T-helper 1 cell treated with Interleukin-12 subunit alpha and Interleukin-12 subunit beta and Interleukin-4 antibody, amounts not matched to agents 30 μg/mL and 1 μg/mL, for 36 hours (primary cell): ENCODE measurements around the gene LAX1.
"Not testable (repeated sequence)": the region's sequence is repeated elsewhere in the genome, so short reads cannot be mapped to it uniquely, and the experiment has no call there.

ENCODE experiments used
- H3K27ac Mint-ChIP-seq: one replicate; pipeline ENCODE4 v1.8.0; 2021; ENCODE audit warnings: mild to moderate bottlenecking, mixed read lengths
- H3K27me3 Mint-ChIP-seq: one replicate; pipeline ENCODE4 v1.8.0; 2021; ENCODE audit warnings: low read depth, mixed read lengths
- H3K36me3 Mint-ChIP-seq: one replicate; pipeline ENCODE4 v1.8.0; 2021; ENCODE audit warnings: low read depth, mixed read lengths
- H3K4me1 Mint-ChIP-seq: one replicate; pipeline ENCODE4 v1.8.0; 2021; ENCODE audit warnings: low read depth, mixed read lengths
- H3K4me3 Mint-ChIP-seq: one replicate; pipeline ENCODE4 v1.8.0; 2021; ENCODE audit warnings: mild to moderate bottlenecking, moderate library complexity, mixed read lengths
- H3K9me3 Mint-ChIP-seq: one replicate; pipeline ENCODE4 v1.8.0; 2021; ENCODE audit warnings: mixed read lengths

Gene LAX1

GRCh38 chr1:203765029-203765837 lies at the start of gene LAX1:
Gene LAX1 (plus strand): TSS chr1:203765183. CDS start chr1:203765566, 383 bp downstream.
- Mint-ChIP-seq H3K36me3 (peaks cover 12% of the 10 kb centered on the region), H3K9me3 (no peaks in the 10 kb centered on the region), H3K27me3 (no peaks in the 10 kb centered on the region), H3K27ac (peak within 1 kb of the TSS; percentile 98), H3K4me3 (peak within 1 kb of the TSS; percentile 92), H3K4me1 (peaks cover 26% of the 10 kb centered on the region)

GRCh38 chr1:203717120-203717519 lies 47.9 kb upstream of the LAX1 start:
- no peaks in the 10 kb centered on the region for H3K9me3 Mint-ChIP-seq
- no peaks in the 10 kb centered on the region for H3K4me1 Mint-ChIP-seq
- H3K36me3 Mint-ChIP-seq, result peaks cover 31% of the 10 kb centered on the region
- no peaks in the 10 kb centered on the region for H3K27me3 Mint-ChIP-seq
- H3K27ac Mint-ChIP-seq, result no peak overlapping the region
- H3K4me3 Mint-ChIP-seq, result no peak overlapping the region

- Mint-ChIP-seq H3K27ac (no peak overlapping the region), H3K27me3 (no peaks in the 10 kb centered on the region)
Observed at GRCh38 chr1:203720242-203720641, 44.7 kb upstream of the LAX1 start.

GRCh38 chr1:203722909-203723308 lies 42.1 kb upstream of the LAX1 start:
- Mint-ChIP-seq H3K36me3 (peaks cover 51% of the 10 kb centered on the region), H3K4me1 (no peaks in the 10 kb centered on the region), H3K27me3 (no peaks in the 10 kb centered on the region), H3K4me3 (no peak overlapping the region), H3K9me3 (no peaks in the 10 kb centered on the region), H3K27ac (no peak overlapping the region)

More at GRCh38 chr1:203720242-203720641, 44.7 kb upstream of the LAX1 start:
- H3K9me3 Mint-ChIP-seq, result no peaks in the 10 kb centered on the region
- no peak overlapping the region for H3K4me3 Mint-ChIP-seq
- peaks cover 35% of the 10 kb centered on the region for H3K36me3 Mint-ChIP-seq
- H3K4me1 Mint-ChIP-seq, result no peaks in the 10 kb centered on the region

- H3K27ac Mint-ChIP-seq, result peak overlapping the region; percentile 4
- H3K4me1 Mint-ChIP-seq, result no peaks in the 10 kb centered on the region
- no peak overlapping the region for H3K4me3 Mint-ChIP-seq
- H3K27me3 Mint-ChIP-seq, result no peaks in the 10 kb centered on the region
- no peaks in the 10 kb centered on the region for H3K9me3 Mint-ChIP-seq
- H3K36me3 Mint-ChIP-seq, result peaks cover 57% of the 10 kb centered on the region
Observed at GRCh38 chr1:203726417-203726867, 38.5 kb upstream of the LAX1 start.

GRCh38 chr1:203733009-203733863 lies 31.7 kb upstream of the LAX1 start:
- H3K27me3 Mint-ChIP-seq, result no peaks in the 10 kb centered on the region
- H3K27ac Mint-ChIP-seq, result no peak overlapping the region
- peaks cover 50% of the 10 kb centered on the region for H3K36me3 Mint-ChIP-seq
- peaks cover 2% of the 10 kb centered on the region for H3K4me1 Mint-ChIP-seq
- H3K9me3 Mint-ChIP-seq, result no peaks in the 10 kb centered on the region
- H3K4me3 Mint-ChIP-seq, result no peak overlapping the region

GRCh38 chr1:203742436-203742835 lies 22.5 kb upstream of the LAX1 start:
- Mint-ChIP-seq H3K27ac (no peak overlapping the region), H3K36me3 (peaks cover 60% of the 10 kb centered on the region), H3K4me3 (no peak overlapping the region), H3K9me3 (no peaks in the 10 kb centered on the region), H3K27me3 (no peaks in the 10 kb centered on the region), H3K4me1 (peaks cover 19% of the 10 kb centered on the region)

GRCh38 chr1:203743091-203743571 lies 21.9 kb upstream of the LAX1 start:
- Mint-ChIP-seq H3K36me3 (peaks cover 55% of the 10 kb centered on the region), H3K27ac (peak overlapping the region; percentile 87), H3K4me1 (peaks cover 19% of the 10 kb centered on the region), H3K4me3 (no peak overlapping the region), H3K9me3 (no peaks in the 10 kb centered on the region), H3K27me3 (no peaks in the 10 kb centered on the region)

GRCh38 chr1:203744075-203744972 lies 20.7 kb upstream of the LAX1 start:
- Mint-ChIP-seq H3K4me1 (peaks cover 19% of the 10 kb centered on the region), H3K4me3 (peak overlapping the region; percentile 67), H3K9me3 (no peaks in the 10 kb centered on the region), H3K36me3 (peaks cover 47% of the 10 kb centered on the region), H3K27ac (peak overlapping the region; percentile 87), H3K27me3 (no peaks in the 10 kb centered on the region)

- Mint-ChIP-seq H3K4me1 (peaks cover 19% of the 10 kb centered on the region), H3K36me3 (peaks cover 28% of the 10 kb centered on the region), H3K27ac (no peak overlapping the region), H3K9me3 (no peaks in the 10 kb centered on the region), H3K27me3 (no peaks in the 10 kb centered on the region), H3K4me3 (no peak overlapping the region)
Observed at GRCh38 chr1:203746281-203746680, 18.7 kb upstream of the LAX1 start.

GRCh38 chr1:203751051-203751450 lies 13.9 kb upstream of the LAX1 start:
- no peak overlapping the region for H3K4me3 Mint-ChIP-seq
- H3K36me3 Mint-ChIP-seq, result peaks cover 6% of the 10 kb centered on the region
- H3K9me3 Mint-ChIP-seq, result no peaks in the 10 kb centered on the region
- peaks cover 13% of the 10 kb centered on the region for H3K4me1 Mint-ChIP-seq
- no peak overlapping the region for H3K27ac Mint-ChIP-seq
- no peaks in the 10 kb centered on the region for H3K27me3 Mint-ChIP-seq

GRCh38 chr1:203751618-203752361 lies 13.2 kb upstream of the LAX1 start:
- not testable (repeated sequence) for H3K27ac Mint-ChIP-seq, H3K27me3 Mint-ChIP-seq, H3K36me3 Mint-ChIP-seq, H3K4me3 Mint-ChIP-seq, H3K9me3 Mint-ChIP-seq
- H3K4me1 Mint-ChIP-seq, result peaks cover 13% of the 10 kb centered on the region

- no peak overlapping the region for H3K4me3 Mint-ChIP-seq
- H3K36me3 Mint-ChIP-seq, result no peaks in the 10 kb centered on the region
- no peaks in the 10 kb centered on the region for H3K9me3 Mint-ChIP-seq
- peaks cover 13% of the 10 kb centered on the region for H3K4me1 Mint-ChIP-seq
- H3K27ac Mint-ChIP-seq, result peak overlapping the region; percentile 76
- H3K27me3 Mint-ChIP-seq, result no peaks in the 10 kb centered on the region
Observed at GRCh38 chr1:203754455-203754864, 10.5 kb upstream of the LAX1 start.
